NCI-H1417 treated with DMSO at 0.1 percent for 48 hours (cell line): ENCODE results near the gene FSIP1.

ENCODE experiments used
- DNase-seq: peaks from one replicate; lab custom pipeline; 2025; lab: John Stamatoyannopoulos, UW

FSIP1 gene

GRCh38 chr15:39684233-39684632, 98.4 kb downstream of the FSIP1 start:
- no peak for DNase-seq

- no peak for DNase-seq
These were observed 100.3 kb downstream of the FSIP1 start for GRCh38 chr15:39682366-39682765.

- DNase-seq = no peak
These were observed 101.8 kb downstream of the FSIP1 start for GRCh38 chr15:39680868-39681267.

GRCh38 chr15:39672666-39673065, 110.0 kb downstream of the FSIP1 start:
- no peak for DNase-seq

GRCh38 chr15:39672184-39672583, 110.5 kb downstream of the FSIP1 start:
- no peak for DNase-seq

GRCh38 chr15:39670687-39671086, 112.0 kb downstream of the FSIP1 start:
- no peak for DNase-seq

- no peak for DNase-seq
These were observed 113.0 kb downstream of the FSIP1 start for GRCh38 chr15:39669661-39670060.

- no peak for DNase-seq
These were observed 113.4 kb downstream of the FSIP1 start for GRCh38 chr15:39669241-39669640.

GRCh38 chr15:39668457-39668856, 114.2 kb downstream of the FSIP1 start:
- no peak for DNase-seq

- no peak for DNase-seq
These were observed 115.1 kb downstream of the FSIP1 start for GRCh38 chr15:39667382-39668127.

GRCh38 chr15:39666677-39667076, 116.0 kb downstream of the FSIP1 start:
- no peak for DNase-seq

- DNase-seq = no peak
These were observed 116.9 kb downstream of the FSIP1 start for GRCh38 chr15:39665629-39666250.

GRCh38 chr15:39663704-39664250, 118.9 kb downstream of the FSIP1 start:
- no peak for DNase-seq

GRCh38 chr15:39661776-39662175, 120.9 kb downstream of the FSIP1 start:
- no peak for DNase-seq

- no peak for DNase-seq
These were observed 123.9 kb downstream of the FSIP1 start for GRCh38 chr15:39658740-39659139.

- DNase-seq = no peak
These were observed 125.0 kb downstream of the FSIP1 start for GRCh38 chr15:39657668-39658067.

GRCh38 chr15:39657181-39657580, 125.5 kb downstream of the FSIP1 start:
- no peak for DNase-seq

- no peak for DNase-seq
These were observed 128.3 kb downstream of the FSIP1 start for GRCh38 chr15:39654304-39654703.

GRCh38 chr15:39651881-39652280, 130.8 kb downstream of the FSIP1 start:
- no peak for DNase-seq

GRCh38 chr15:39651295-39651694, 131.3 kb downstream of the FSIP1 start:
- DNase-seq = no peak

GRCh38 chr15:39649757-39650156, 132.9 kb downstream of the FSIP1 start:
- DNase-seq = no peak

GRCh38 chr15:39646425-39646824, 136.2 kb downstream of the FSIP1 start:
- DNase-seq = no peak

GRCh38 chr15:39645976-39646257, 136.7 kb downstream of the FSIP1 start:
- DNase-seq = no peak
